DMS153 (cell line): ENCODE results near the gene THSD1.
"Not testable (repeated sequence)": the region's sequence is repeated elsewhere in the genome, so short reads cannot be mapped to it uniquely, and the experiment has no call there.

Experiments used
- DNase-seq: peaks from one replicate; lab custom pipeline; 2025; lab: John Stamatoyannopoulos, UW

THSD1 gene

DNA sequence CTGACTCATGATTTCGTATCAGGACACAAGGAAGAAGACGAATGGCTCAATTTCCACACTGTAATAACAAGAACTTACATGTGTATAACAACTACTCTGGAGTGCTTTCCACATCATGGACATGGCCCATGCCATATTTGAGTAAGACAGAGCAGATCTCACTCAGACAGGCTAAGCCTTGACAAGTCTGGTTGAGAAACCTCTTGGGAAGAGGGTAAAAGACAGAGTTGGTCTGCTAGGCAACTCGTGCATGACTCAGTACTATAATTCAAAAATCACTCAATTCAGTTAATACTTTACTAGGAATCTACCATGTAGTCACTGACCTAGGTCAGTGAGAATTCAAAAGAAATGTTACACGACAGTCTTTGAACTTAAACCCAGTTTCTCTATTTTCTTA is 5.7 kb upstream of the THSD1 start:
- DNase-seq = no peak

DNA sequence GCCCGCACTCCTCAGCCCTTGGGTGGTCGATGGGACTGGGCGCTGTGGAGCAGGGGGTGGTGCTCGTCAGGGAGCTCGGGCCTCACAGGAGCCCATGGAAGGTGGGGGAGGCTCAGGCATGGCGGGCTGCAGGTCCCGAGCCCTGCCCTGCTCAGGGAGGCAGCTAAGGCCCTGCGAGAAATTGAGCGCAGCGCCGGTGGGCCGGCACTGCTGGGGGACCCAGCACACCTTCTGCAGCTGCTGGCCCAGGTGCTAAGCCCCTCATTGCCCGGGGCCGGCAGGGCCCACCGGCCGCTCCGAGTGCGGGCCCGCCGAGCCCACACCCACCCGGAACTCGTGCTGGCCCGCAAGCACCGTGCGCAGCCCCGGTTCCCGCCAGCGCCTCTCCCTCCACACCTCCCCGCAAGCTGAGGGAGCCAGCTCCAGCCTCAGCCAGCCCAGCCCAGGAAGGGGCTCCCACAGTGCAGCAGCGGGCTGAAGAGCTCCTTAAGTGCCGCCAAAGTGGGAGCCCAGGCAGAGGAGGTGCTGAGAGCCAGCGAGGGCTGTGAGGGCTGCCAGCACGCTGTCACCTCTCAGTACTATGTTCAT is 2.2 kb upstream of the THSD1 start:
- not testable (repeated sequence) for DNase-seq

DNA sequence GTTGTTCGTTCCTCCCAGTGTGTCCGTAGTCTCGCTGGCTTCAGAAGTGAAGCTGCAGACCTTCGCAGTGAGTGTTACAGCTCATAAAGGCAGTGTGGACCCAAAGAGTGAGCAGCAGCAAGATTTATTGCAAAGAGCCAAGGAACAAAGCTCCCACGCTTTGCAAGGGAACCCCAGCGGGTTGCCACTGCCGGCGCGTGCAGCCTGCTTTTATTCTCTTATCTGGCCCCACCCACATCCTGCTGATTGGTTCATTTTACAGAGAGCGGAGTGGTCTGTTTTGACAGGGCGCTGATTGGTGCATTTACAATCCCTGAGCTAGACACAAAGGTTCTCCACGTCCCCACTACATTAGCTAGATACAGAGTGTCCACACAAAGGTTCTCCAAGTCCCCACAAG is 1.5 kb upstream of the THSD1 start:
- not testable (repeated sequence) for DNase-seq

DNA sequence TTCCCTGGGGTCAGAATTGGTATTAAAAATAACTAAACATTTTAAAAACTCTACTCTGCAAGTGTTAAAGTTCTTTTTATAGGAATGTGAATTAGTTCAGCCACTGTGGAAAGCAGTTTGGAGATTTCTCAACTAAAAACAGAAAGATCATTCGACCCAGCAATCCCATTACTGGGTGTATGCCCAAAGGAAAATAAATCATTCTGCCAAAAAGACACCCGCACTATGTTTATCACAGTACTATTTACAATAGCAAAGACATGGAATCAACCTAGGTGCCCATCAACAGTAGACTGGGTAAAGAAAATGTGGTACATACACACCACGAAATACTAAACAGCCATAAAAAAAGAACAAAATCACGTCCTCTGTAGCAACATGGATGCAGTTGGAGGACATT is 657 bp upstream of the THSD1 start:
- DNase-seq = no peak

DNA sequence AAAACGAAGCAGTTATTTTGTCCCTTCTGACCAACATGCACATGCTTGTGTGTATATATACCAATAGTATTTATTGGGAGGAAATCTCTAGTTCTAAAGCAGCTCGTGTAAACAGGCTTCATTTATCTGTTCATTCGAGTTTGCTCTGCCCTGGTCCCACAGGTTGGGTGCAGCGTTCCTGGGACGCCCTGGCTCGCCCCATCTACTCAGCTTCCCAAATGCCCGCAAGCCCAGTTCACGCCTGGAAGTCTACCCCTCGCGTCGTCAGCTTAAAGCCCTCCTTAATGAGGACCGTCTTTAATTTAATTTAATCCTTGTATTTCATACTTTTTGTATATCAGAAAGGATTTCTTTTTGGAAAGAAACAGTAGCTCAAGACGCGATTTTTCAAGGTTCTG is 604 bp downstream of the THSD1 start:
- DNase-seq = no peak

DNA sequence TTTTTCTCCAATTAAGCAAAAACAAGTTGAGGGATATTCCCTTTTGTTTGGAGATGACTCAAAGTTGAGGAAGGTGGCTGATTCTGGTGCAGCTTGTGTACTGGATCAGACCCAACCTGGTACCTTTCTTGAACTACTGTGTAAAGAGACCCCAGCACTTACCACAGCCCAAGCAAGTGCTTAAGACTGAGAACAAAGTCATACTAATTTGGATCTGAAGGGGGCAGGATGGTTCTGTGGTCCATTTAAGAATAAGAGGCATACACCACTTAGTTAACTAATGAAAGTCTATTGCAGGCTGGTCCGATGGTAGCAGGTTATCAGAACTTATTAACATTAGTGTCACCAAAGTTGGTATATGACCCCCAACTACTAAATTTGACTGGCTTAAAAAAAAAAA is 6.3 kb downstream of the THSD1 start:
- DNase-seq = no peak

DNA sequence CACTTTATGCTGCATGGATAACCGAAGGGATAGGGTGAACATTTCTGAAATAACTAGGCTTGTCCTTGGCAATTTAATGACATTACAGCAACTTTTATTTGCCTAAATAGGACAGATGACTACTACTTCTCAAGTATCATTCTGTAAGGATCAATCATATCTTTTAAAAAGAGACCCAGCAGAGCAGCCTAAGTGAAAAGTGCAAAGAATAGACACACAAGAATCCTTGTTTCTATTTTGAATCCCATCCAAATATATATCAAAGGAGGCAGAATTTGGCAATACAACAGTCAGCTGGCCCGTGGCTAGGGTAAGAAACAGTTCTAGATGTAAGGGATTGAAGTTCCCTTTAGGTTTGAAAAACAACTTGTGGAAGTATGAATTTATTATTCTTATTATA is 6.9 kb downstream of the THSD1 start:
- no peak for DNase-seq

DNA sequence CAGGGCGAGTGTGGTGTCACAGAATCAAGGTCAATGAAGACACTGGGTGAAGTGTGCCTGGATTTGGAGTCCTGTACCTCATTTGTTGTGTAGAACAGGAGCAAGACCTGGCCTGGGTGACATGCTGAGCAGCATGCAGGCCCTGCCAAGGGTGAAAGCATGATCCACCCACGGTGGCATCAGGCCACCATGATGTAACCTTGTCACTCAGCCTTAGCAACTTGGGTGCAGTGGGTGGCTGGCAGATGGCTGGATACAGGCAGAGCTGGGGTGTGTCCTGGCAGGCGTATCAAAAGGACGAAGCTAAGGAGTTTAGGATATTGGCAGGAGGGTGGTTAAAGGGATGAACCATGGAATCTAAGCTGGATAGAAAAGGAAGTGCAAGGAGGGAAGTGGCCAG is 10.3 kb downstream of the THSD1 start:
- no peak for DNase-seq

DNA sequence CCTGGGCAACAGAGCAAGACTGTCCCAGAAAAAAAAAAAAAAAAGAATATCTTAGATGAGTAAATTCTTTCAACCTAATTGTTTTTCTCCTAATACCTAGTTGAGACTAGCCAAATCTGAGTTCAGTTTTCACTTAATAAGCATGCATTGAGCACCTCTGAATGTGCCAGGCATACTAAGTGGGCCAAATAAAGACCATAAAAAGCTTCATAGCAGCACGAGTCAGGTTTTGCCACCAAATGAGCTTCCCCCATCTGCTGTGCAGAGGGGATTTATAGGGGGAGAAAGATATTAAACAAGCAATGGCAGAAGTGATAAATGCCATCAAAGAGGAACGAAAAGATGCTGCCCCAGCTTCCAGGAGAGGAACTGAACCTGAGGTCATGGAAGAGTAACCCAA is 11.4 kb downstream of the THSD1 start:
- no peak for DNase-seq

DNA sequence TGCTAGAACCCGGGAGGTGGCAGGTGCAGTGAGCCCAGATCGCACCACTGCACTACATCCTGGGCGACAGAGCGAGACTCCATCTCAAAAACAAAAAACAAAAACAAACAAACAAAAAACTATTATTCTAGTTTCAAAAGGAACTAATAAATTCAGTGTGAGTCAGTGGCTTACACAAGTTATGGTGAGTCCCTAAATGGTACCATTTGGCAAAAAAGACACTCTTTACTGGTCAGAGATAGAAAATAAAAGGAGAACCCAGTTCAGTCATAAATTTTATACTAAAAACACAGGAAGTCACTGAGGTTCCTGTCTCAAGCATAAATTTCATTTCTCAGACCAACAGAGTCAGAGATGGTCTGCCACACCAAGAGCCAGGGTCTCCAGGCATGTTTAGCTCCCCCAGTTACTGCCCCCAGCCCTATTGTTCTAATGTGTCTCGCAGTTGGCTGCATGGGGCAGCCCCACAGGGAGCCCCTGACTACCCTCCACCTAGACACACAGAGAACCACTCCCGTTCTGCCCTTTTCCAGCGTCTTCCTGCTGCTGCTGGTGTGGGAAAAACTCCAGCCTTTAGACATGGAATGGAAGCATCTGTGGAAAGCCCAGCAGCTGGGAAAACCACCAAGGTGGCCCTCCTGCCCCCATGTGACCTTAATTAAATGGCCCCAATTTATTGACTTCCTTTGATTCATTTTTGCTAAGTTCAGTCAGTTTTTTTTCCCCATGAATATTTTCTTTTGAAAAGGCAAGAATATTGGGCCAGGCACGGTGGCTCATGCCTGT is 12.2 kb downstream of the THSD1 start:
- DNase-seq = no peak

DNA sequence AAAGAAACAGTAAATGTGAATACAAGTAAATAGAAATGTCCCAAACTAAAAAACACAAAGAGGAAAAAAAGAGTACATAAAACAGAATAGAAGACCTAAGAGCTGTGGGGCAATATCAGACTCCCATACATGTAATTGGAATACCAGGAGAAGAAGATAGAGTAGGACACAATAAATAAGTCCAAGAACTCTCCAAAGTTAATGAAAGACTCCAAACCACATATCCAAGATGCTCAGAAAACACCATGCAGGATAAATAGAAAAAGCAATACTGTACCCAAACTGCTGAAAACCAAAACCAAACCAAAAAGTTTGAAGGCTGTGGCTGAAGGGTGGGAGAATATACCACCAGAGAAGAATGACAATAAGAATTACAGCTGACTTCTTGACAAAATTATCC is 18.3 kb downstream of the THSD1 start:
- no peak for DNase-seq

DNA sequence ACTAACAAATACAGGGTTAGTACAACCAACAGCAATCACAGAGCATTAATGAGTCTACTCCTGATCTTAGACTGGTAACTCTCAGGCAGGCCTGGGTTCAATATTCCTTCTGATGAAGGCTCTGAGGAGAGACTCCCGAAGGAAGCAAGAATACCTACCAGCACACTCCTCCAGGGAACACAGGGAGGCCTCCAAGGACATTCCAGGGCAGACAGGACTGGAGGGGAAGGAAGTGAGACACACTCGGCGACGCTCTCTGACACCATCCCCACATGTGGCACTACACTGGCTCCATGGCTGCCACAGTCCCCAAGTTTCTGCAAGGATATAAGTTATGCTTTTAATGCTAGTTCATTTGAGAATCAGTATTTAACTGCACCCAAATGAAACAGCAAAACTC is 20.1 kb downstream of the THSD1 start:
- no peak for DNase-seq

DNA sequence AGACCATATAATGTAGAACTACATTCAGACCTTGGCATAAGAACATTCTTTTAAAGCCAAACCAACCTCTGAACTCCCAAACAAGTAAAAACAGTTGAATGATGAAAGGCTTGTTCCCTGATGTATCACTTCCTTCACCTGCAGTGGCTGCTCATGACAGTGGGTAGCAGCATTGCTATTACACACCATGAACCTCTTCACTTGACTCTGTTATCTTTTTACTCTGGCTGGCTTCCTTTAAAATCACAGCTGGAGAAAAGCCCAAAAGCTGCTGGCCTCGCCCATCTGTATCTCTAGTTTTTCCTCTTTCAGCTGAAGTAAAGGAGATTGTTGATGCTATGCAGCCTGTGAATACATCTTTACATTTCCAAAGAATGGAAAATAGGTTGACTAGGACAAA is 22.6 kb downstream of the THSD1 start:
- DNase-seq = no peak

DNA sequence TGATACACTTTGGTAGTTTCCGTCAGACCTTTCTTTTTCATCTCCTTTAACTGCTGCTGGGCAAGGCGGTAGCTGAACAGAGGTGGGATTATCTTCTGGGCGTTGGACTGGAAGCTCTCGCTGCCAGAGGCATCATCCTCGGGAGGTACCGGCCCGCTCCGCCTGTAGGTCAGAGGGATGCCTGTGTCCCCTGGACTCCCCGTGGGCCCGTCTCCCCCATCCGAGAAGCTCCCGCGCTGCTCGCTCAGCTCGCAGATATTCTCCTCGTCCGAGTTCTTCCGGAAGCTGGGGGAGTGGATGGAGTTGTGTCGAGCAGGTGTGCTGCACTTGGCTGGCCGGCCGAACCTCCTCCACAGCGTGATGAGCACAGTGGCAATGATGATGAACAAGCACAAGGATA is 27.7 kb downstream of the THSD1 start:
- DNase-seq = no peak

DNA sequence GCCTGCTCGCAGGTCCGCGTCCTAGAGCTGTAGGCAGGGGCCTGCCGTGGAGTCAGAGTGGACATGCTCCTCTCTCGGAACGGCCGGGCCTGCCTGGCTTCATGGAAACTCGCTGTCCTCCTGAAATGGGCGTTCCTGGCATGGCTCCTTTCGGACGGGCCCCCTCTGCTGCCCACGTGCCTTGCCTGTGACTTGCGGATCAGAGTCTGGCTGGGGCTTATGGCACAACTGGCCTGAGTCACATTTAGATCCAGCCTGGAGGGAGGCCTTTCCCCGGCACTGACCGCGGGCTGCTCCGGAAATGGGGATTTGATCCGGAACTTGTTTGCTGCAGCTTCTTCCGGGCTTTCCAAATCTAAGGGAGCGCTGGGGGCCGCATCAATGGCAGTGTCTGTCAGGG is 28.1 kb downstream of the THSD1 start:
- DNase-seq = no peak

DNA sequence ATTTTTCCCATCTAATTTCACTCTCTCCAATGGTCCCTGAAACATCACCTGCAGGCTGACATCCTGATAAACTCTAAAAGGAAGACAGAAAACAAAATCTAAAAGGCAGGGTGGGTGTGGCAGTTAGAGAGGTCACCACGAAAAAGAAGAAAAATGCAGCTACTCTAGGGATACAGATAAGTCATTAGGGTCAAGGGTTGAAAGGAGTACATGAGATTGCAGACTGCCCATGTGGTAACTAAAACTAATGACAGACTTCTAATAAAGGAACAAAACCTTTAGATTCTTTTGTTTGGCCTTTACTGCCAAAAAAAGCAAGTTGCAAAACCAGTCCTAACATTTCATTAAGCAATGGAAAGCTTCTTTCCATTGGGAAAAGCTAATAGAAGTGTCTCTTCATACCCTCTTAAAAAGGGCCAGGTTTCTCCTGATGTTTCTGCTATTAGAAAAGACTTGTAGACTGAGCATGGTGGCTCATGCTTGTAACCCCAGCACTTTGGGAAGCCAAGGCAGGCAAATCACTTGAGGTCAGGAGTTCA is 31.0 kb downstream of the THSD1 start:
- no peak for DNase-seq

DNA sequence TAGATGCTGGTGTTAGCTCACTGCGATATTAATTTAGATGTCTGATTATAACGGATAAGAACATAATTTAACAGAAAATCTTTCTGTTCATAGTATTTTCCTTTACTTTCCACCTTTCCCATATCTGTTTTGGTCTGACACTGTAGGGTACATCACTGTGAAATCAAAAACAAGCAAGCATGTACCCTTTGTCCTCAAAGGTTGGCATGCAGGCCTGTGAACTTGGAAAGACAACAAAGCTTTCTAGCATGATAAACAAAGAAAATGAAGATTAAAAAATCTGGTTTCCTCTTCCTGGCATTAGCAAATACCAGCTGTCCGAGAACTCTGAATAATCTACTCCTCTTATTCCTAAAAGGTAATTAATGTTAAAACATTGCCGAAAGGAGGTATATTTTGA is 31.6 kb downstream of the THSD1 start:
- no peak for DNase-seq

DNA sequence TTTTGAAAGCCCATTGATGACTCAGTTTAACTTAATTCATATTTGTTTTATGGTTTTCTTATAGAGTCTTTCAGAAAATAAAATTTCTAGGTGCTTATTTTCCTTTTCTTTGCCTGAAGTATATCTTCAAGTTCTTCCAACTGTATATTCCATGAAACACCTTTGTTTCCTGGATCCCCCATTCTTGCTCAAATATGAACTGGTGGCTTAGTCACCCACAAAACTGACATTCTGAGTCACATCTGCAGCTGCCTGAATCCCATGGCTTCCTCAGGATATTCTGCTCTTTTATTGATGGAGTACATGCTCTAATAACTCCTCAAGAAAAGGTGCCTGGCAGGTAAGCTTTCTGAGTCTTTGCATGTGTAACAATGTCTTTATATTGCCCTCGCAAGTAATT is 32.7 kb downstream of the THSD1 start:
- not testable (repeated sequence) for DNase-seq

DNA sequence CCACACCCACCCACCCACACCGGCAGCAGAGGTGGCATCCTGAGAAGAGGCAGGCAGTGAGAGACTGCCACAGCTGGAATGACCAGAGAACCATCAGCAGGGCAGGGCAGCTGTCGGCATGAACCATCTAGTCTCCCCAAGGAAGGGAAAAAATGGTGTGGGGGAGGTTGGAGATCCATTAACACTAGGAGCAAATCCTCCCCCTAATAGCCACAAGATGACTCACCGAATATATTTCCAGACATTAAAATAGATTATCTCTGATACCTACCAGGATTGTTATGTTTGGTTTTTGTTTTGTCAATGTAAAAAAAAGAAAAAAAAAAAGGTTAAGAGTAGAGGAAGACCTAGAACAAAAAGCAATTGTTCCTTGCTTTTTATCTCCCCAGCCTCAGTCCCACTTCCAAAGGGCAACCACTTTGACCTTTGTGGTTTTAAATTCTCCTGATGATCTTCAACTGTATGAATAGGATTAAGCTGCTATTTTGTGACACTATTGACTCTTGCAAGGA is 34.2 kb downstream of the THSD1 start:
- DNase-seq = no peak

DNA sequence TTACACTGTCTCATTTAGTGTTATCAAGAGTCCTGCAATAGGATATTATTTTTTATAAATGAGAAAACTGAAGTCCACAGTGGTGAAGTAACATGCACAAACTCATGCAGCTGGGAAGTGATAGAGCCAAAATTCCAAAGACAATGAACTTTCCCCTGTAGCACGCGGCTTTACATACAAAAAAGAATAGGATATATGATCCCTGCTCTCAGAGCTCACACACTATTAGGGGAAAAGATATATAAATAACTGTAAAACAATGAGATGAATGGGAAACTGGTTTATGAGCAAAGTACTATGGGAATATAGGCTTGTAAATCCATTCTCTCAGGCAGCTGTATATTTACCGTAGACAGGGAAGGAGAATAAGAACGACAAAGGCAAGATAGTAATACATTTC is 39.7 kb downstream of the THSD1 start:
- peak; percentile 38 for DNase-seq

DNA sequence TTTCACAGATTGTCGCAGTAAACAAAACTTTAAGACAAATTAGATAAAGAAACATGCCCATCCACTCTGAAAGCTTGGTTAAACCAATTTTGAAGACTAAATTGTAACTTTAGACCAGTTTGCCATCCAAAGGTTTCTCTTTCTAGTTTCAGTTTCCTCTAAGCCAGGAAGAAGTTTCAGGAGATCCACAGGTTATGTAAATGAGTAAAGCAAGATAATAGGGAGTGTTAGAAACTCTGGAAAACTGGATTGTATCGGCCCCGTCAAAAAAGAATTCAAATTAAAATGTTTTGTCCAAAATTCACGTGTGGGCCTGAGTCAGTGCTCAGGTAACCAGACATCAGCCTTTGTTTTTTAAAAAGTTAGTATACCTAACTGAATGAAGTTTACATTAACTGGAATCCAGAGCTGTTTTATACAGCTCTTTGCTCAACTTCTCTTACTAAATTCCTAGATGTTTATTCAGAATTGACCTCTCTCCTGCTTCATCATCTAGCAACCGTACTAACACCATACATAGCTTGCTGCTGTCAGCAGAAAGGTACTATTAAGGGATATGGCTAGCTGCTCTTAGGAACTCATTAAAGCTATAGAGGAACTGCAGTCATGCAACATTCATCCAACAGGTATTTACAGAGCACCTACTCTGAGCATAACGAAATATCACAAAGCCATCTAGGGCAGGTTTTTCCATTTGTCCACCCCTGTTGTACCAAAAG is 43.6 kb downstream of the THSD1 start:
- DNase-seq = not testable (repeated sequence)

DNA sequence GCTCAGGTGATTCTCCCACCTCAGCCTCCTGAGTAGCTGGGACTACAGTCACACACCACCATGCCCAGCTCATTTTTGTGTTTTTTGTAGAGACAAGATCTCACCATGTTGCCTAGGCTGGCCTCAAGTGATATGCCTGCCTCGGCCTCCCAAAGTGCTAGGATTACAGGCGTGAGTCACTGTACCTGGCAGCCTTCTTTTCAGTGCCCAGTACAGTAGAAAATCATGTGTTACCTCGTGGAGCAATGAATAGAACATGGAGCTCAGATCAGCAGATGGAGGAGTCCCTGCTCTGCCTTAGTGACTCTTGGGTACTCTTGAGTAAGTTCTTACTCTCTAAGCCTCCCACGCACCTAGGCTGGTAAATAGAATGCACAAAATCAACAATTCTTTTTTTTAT is 44.7 kb downstream of the THSD1 start:
- DNase-seq = no peak

DNA sequence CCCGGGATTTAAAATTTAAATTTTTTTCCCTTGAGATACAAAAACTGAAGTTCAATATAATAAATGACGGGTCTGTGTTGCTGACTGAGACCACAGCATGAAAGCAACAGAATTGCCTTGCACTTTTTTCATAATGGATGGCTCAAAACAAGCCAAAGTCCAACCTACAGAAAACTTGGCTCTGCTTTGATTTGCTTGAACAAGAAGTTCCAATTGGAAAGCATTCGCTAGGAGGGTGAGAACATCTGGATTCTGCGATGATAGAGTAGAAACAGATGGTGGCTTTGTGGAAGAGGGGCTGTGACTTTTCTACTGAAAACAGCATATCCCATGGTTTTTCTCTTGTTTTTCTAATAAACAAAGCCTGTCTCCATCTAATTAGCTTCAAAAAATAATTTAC is 46.4 kb downstream of the THSD1 start:
- DNase-seq = no peak
